Activated naive CD4-positive, alpha-beta T cell treated with anti-CD3 and anti-CD28 coated beads, Interleukin-2, amount 50 U/mL, for 16 hours (primary cell): ENCODE results near the gene BCL3.
A peak's percentile ranks its signal among the peaks of the same experiment; 100 is the strongest.

Source experiments
- DNase-seq: peaks from one replicate; pipeline ENCODE4 v3.0.0-alpha.2; 2020

Gene BCL3

DNA sequence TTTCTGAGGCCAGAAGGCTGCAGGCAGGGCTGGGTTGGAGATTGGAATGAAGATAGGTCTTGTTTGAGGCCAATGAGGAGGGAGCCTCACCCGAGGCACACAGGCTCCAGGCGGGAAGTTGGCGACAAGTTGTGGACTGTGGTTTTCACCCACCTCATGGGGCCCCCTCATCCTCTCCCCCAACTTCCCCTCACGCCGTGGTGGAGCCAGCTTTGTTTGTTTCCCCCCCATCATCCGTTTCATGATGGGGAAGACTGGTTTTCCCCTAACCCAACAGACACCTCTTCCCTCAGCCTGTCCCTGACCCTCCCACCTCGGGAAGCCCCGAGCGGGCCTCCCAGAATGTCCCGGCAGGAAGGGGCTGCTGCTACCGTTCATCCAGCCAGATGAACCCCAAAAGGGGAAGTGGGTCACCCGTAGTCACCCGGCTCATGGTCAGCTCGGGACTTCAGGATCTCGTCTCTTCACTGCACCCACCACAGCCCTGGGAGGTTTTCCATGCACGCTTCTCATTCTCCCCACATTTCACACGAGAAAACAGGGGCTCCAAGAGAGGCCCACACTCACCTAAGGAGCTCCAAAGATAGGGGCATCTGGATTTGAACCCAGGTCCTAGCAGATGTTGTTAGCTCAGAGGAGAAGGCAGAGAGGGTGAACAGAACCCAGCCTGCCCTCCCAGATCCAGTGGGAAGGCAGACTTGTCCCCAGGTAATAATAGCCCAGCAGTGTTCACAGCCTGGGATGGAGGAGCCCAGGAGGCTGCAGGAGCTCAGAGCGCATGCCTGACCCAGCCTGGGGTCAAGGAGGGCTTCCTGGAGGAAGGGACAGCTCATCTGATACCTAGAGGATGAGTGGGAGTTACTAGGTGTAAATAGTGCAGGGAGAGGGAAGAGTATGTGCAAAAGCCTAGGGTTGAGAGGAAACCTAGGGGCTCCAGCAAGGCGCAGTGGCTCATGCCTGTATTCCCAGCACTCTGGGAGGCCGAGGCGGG, 26.1 kb upstream of the BCL3 start:
- no peak for DNase-seq

DNA sequence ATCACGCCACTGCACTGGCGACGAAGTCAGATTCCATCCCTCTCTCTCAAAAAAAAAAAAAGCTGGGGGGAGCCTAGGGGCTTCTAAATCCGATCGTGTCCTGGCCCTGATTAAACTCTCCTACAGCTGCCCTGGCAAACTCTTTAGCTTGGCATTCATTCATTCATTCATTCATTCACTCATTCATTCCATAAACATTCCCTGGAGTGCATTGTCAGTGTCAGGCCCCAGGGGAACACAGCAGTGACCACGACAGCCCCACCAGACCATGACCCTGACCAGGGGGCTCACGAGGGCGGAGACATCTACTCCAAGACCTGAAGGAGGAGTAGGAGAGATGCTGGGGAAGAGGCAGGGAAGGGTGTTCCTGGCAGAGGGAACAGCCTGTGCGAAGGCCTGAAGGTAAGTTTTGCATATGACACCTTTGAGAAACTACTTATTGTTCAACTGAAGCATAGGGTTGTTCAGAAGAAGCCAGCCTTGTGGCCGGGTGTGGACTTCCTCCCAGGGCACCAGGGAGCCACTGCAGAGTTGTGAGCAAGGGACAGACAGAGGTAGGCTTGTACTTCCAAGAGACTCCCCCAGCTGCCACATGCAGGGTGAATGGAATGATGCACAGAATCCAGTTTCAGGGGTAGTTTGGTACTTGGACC, 25.1 kb upstream of the BCL3 start:
- DNase-seq = no peak

DNA sequence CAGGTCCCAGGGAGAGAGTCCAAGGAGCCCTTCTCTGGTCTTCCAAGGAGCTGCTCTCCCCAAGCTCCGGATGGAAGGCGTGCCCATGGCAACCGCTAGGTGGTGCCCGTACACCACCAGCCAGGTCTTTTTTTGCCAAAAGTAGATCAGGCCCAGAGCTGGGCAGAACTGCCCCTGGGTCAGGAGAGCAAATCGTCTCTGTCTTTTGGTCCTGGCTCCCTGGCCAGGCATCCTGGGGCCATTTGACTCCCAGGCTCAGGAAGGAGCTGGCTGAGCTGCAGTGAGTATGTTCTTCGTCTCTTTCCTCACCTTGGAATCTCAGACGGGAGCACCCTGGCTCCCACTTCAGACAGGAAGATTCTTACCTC, 24.6 kb upstream of the BCL3 start:
- peak; percentile 72 for DNase-seq

DNA sequence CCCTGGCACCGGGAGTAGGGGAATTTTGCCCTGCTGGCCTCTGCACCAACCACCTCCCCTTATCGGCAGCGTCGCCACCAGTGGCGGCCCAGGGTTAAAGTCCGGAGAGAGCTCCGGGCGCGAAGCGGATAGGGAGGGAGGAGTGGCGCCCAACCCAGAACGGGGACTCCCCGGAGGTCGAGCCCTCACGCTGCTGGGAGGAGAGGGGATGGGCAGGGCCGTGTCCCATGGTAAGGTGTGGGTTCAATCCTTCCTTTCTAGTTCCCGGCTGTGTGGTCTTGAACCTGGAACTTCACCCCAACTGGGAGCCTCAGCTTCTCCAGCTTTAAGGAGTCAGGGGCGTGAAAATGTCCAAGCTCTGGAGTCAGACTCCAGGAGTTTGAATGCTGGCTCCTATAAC, 23.3 kb upstream of the BCL3 start:
- DNase-seq = no peak

DNA sequence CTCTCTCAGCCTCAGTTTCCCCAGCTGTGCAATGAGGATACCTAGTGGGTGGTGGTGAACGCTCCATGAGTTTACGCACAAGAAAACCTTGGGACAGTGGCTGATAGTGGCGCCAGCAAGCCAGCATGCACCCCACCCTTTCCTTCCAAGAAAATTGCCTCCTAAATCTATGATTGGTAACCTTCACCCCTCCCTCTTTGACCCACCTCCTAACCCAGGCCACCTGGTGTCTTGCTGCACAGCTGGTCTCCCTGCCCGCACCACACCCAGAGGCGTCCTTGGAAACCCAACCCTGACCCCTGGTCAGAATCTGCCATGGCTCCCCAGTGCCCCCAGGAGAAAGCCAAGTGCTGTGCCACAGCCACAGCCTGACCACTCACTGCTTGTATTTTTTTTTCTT, 22.8 kb upstream of the BCL3 start:
- no peak for DNase-seq

DNA sequence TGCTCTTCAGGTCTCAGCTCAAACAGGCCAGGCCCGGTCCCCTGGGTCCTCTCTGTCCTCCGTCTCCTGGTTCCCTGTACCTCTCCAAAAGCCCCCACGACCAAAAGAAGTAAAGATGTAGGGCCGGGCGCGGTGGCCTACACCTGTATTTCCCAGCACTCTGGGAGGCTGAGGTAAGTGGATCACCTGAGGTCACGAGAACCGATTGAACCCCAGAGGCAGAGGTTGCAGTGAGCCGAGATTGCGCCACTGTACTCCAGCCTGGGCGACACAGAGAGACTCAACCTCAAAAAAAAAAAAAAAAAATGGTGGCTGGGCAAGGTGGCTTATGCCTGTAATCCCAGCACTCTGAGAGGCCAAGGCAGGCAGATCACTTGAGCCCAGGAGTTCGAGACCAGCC, 22.0 kb upstream of the BCL3 start:
- DNase-seq = no peak

DNA sequence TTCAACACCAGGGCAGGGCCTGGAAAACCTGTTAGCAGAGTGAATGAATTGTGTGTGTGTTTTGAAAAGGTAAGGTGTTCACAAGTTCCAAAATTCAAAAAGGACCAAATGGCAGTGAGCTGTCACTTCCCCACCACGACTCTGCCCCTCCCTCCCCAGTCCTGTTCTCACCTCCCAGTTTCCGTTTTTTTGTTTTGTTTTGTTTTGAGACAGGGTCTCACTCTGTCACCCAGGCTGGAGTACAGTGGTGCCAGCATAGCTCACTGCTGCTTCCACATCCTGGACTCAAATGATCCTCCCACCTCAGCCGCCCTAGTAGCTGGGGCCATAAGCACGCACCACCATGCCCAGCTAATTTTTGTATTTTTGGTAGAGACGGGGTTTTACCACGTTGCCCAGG, 20.3 kb upstream of the BCL3 start:
- DNase-seq = no peak

DNA sequence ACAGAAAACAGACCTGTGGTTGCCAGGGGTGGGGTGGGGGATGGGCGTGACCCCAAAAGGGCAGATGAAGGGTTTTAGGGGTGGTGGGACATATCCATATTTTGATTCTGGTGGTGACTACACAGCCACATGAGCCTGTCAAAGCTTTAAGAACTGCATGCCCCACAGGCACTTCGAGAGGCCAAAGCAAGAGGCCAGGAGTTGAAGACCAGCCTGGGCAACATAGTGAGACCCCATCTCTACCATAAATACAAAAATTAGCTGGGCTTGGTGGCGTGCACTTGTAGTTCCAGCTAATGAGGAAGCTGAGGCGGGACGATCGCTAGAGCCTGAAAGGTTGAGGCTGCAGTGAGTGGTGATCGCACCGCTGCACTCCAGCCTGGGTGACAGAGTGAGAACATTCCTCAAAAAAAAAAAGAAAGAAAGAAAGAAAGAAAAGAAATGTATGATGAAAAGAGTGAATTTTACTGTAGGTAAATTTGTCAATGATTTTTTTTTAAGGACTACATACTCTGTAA, 18.9 kb upstream of the BCL3 start:
- no peak for DNase-seq

DNA sequence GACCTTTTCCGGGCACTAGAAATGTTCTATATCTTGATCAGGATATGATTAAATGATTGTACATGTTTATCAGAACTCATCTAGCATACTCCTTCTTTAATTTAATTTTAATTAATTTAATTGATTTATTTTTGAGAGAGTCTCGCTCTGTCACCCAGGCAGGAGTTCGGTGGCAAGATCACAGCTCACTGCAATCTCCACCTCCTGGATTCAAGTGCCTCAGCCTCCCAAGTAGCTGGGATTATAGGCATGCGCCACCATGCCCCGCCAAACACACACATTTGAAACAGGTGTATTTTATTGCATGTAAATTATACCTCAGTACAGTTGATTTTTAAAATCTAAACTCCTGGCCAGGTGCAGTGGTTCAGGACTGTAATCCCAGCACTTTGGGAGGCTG, 17.4 kb upstream of the BCL3 start:
- DNase-seq = no peak

DNA sequence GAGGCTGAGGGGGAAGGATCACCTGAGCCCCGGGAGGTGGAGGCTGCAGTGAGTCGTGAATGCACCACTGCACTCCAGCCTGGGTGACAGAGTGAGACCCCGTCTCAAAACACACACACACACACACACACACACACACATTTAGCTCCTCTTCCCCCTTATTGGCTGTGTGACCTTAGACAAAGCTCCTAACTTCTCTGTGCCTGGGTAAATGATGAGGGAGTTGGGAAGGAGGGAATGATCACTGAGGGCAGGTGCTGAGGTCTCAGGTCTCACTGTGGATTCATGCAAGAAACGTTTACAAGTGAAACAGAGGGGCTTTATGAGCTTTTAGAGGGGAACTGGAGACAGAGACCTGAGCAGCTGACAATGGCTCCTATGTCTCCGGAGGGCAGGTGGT, 16.9 kb upstream of the BCL3 start:
- DNase-seq = no peak

DNA sequence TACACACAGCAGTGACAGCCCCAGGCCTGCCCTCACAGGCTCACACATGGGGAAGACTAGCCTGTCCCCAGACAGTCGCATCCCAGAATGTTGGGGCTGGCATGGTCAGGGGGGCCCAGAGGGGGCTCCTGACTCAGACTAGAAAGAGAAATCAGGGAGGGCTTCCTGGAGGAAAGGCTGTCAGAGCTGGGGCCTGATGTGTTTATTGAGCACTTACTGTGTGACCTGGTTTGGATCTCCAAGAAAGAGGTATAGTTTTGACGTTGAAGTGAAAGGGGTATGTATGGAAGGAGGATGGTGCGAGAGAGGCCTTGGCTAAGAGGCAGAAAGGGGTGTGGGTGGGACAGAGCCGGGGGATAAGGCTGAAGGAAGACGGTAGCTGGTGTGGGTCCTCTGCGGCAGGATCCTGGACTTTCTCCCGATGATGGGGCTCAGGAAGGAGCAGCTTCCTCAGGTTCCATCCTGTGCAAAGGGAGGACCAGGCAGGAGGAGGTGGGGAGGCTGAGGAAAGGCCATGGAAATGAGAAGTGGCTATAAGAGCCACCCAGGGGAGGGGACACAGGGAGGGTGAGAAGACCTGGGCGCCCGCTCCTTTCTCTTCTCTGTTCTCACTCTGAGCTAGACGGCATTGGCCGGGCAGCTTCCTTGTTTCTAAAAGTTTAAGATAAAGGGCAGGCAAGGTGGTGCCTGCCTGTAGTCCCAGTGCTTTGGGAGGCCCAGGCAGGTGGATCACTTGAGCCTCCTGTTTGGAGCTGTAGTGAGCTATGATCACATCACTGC, 16.1 kb upstream of the BCL3 start:
- no peak for DNase-seq

DNA sequence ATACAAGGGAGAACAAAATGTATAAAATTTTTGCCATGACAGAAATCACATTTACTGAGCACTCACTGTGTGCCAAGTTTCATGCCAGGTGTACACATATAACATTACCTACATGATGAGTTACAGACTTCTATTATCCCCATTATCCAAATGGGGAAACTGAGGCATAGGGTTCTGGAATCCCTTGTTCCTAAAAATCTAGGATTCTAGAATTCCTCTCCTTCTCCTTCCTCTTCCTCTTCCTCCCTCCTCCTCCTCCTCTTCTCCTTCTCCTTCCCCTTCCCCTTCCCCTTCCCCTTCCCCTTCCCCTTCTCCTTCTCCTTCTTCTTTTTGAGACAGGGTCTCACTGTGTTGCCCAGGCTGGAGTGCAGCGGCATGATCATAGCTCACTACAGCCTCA, 14.2 kb upstream of the BCL3 start:
- DNase-seq = no peak

DNA sequence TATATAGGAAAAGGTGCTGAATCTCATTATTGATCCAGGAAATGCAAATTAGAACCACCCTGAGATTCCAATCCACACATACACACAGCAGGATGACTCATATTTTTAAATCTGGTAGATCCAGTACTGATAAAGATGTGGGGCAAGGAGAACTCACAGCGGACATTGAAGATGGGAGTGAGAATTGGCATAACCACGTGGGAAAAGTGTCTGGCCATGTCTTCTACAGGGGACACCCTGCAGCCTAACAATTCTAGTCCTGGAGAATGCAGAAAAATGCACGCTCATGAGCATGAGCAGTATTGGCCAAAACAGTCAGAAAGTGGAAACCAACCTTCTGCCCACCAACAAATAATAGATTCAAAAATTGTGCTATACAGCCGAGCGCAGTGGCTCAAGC, 13.5 kb upstream of the BCL3 start:
- DNase-seq = no peak

DNA sequence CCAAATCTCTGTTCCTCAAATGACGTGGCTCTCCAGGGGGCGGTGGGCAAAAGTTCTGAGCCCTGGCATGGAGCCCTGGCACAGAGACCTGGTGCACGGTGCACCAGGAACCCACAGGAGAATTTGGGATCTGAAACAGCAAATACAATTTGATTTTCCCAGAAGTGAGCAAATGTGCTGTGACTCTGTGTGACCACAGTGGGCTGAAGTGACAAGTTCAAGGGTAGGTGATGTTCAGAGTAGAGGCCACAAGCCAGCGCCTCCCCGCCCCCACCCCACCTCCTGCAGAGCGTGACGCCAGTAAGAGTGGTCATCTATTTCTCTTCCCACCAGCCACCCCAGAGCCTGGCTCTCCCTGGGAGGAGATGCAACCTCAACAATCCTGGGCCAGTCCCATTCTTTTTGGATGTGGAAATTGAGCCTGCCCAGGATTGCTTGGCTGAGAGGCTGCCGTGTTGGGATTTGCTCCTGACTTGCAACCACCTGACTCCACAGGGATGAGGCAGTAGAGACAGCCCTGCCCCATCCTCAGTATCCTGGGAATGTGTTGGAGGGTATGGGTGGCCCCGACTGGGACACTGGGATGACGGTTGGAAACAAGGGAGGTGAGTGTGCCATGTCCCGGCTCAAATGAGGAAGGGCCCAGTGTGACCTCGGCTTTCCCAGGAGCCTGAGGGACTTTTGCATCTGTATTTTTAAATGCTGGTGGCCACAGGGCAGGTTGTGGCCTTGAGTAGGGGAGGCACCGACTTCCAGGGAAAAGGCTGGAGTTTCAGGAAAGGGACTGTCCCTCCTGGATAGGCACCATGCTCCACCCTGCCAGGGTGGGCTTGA, 11.1 kb upstream of the BCL3 start:
- no peak for DNase-seq

DNA sequence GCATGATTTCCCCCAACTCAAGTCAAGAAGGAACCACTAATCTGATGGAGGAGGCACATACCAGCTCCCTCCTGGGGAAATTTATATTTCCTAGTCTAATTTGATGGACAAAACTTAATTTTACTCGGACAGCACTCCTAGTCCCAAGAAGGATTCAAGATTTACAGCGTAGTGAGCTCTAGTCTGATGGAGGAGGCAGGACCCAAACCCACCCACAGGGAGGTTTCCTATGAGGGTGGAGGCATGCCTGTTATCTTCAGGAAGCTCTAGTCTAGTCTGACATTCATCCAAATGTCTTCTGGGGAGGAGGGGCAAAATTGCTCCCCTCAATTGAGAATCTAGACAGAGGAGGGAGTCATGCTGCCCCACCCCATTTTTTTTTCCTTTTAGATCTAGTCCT, 10.4 kb upstream of the BCL3 start:
- no peak for DNase-seq

DNA sequence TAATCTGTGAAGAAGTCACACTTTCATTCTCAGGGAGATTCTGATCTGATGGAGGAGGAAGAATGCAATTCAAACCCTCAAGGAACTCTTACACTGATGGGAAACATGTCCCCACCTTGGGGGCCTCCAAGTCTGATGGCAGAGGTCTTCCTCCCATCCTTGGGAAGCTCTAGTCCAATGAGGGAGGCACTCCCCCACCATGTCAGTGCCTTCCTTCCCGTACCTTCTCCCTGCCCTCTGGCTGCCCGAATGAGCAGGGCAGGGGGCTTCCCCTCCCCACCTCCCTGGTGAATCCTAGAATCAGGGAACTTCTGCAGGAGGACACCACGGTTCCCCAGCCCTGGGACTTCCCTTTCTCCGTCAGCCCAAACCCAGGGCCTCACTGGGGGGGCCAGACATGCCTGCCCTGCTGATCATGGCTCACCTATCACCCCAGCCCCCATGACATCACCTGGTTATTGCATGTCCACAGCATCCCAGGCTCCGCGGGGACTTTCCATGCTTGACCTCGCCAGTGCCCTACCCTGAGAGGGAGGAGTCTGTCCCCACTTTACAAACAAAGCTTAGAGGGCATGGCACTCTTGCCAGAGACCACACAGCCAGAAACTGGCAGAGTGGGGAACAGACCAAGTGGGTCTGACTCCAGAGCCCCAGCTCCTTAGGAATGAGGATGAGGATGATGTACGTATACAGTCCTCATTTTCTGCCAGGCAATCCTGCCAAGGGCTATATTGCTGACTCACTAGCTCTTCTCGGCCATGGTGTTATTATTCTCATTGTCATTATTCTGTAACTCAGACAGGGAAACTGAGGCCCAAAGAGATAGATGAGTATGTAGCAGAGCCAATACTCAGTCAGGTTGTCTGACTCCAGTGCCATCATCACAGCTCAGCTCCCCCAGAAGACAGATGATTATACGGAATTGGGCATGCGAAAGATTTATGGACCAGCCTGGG, 9.6 kb upstream of the BCL3 start:
- no peak for DNase-seq

DNA sequence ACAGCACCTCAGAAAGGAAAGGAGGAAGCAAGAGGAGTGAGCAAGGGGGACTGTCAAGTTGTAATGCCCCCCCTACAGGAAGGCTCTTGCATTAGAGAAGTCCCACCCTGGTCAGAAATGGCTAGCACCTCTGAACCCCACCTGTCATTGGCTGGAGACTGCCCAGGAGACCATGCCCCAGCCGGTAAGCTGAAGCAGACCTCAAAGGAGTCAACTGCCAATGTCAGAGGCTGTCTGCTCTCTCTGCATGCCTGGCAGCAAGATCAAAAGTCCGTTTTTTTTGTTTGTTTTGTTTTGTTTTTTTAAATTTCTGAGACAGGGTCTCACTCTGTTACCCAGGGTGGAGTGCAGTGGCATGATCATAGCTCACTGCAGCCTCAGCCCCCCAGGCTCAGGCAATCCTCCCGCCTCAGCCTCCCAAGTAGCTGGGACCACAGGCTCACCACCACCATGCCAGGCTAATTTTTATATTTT, 8.1 kb upstream of the BCL3 start:
- DNase-seq = no peak

DNA sequence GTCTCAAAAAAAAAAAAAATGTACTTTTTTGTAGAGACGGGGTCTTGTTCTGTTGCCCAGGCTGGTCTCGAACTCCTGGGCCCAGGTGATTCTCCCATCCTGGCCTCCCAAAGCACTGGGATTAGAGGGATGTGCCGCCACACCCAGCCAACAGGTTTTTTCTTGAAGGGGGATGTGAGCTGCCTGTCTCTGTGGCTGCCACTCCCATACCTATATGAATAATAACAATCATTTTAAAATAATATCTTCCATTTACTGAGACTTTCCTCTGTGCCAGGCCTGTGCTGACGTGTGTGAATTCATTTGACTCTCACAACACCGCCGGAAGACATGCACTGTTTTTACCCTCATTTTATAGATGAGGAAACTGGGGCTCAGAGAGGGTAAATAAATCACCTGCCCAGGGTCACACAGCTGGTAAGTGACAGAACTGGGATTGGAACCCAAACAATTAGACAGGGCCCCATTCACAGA, 7.2 kb upstream of the BCL3 start:
- DNase-seq = no peak

DNA sequence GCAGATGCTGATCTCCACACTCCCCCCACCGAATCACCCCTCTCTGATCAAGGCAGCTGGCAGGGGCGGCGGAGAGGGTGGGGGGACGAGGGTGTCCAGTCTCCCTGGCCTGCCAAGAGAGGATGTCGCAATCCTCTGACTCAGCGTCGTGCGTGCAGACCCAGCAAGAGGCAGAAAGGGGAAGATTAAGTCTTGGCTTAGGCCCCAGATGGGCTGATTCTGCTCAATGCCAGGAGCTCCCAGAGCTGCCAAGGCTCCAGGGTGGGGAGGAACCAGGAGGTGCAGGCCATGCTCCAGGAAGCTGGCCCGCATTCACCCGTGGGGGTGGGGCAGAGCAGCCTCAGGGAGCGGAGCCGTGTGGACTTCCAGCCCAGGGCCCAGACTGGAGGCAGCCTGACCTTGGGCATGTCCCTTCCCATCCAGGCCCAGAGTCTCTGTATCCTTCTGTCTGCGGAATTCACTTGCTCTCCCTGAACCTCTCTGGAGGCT, 6.6 kb upstream of the BCL3 start:
- DNase-seq = no peak

DNA sequence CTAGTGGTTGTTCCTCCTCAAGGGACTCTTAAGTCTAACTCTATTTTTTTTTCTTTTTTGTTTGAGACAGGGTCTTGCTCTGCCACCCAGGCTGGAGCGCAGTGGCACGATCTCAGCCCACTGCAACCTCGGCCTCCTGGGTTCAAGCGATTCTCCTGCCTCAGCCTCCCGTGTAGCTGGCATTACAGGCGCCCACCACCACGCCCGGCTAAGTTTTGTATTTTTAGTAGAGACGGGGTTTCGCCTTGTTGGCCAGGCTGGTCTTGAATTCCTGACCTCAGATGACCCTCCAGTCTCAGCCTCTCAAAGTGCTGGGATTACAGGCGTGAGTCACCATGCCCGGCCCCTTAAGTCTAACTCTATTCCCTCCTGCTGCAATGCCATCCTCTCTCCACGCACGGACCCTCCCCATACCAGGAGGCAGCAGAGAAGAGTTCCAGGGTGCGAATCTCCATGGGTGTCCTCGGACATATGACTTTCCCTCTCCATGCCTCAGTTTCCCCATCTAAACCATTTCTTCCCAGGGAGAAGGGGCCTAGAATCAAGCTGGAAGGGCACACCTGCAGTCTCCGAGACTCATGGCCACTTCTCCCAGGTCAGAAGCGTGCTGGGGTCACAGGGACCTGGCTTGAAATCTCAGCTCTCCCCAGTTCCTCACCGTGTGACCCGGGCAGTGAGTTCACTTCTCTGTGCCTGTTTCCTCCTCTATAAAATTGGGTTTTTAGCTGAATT, 6.0 kb upstream of the BCL3 start:
- DNase-seq = no peak
